Esophagus muscularis mucosa (tissue), 4 donors: Measurements from ENCODE around the gene E2F6. TPM values are rescaled to one million over a fixed set of nuclear protein-coding genes. Genes with fewer than 3 reads are reported as not detected.

ENCODE experiments used
- DNase-seq: peaks from one replicate; pipeline ENCODE4 v3.0.0-alpha.2; 2017; ENCODE audit errors: extremely low spot score
- H3K27ac ChIP-seq, 4 donors: fragments of 200-600 bp; sonication (generic); replicated peaks in 1 of 4; 1 replicate in 3 of 4; 2 replicates in 1 of 4; pipeline ENCODE4 v1.5.1; 2016 to 2019; ENCODE audit warnings: mild to moderate bottlenecking in 1 of 4
- H3K27me3 ChIP-seq, 4 donors: fragments of 200-600 bp; sonication (generic); one replicate each; pipeline versions ENCODE4 v1.5.1 to v1.6.0; 2016 to 2019
- H3K36me3 ChIP-seq, 4 donors: fragments of 200-600 bp; sonication (generic); one replicate each; pipeline ENCODE4 v1.5.1; 2016 to 2019
- H3K4me1 ChIP-seq, 4 donors: fragments of 200-600 bp; sonication (generic); one replicate each; pipeline ENCODE4 v1.5.1; 2016 to 2019
- H3K4me3 ChIP-seq, 4 donors: fragments of 200-600 bp; sonication (generic); 1 replicate in 2 of 4; 2 replicates in 2 of 4; pipeline ENCODE4 v1.5.1; 2016 to 2019; ENCODE audit warnings: mild to moderate bottlenecking in 4 of 4, moderate library complexity in 1 of 4
- H3K9me3 ChIP-seq, 4 donors: fragments of 200-600 bp; sonication (generic); 1 replicate in 3 of 4; 2 replicates in 1 of 4; pipeline ENCODE4 v1.5.1; 2016 to 2019
- CTCF ChIP-seq, 3 experiments: fragments of 200-600 bp in 2 of 3; fragments of 450-650 bp in 1 of 3; sonication (generic) in 2 of 3; IDR thresholded peaks; one replicate each; pipeline ENCODE4 v1.5.1; 2017 to 2019; ENCODE audit warnings: antibody characterized with exemption in 3 of 3, mild to moderate bottlenecking in 2 of 3, moderate library complexity in 1 of 3
- EP300 ChIP-seq: sonication (generic); formaldehyde crosslinking; IDR thresholded peaks from one replicate; pipeline ENCODE4 v1.6.1; 2017; ENCODE audit warnings: antibody characterized with exemption
- POLR2A ChIP-seq: fragments of 450-650 bp; IDR thresholded peaks from one replicate; pipeline ENCODE4 v1.6.1; 2017; ENCODE audit warnings: antibody characterized with exemption, moderate library complexity, mild to moderate bottlenecking, low read depth
- POLR2AphosphoS5 ChIP-seq, 2 donors: sonication (generic); formaldehyde crosslinking; IDR thresholded peaks; one replicate each; pipeline ENCODE4 v1.6.1; 2017; ENCODE audit warnings: antibody characterized with exemption in 2 of 2
- WGBS: methylation state at CpG from one replicate; pipeline ENCODE4 v1.1.5; 2018; 5-methylcytosine and 5-hydroxymethylcytosine counted together
- intact Hi-C: fragments of 100-400 bp; cut with DNase I; formaldehyde crosslinking; loops from one replicate; pipeline ENCODE4 v1.15.1; 2023
- total RNA-seq, 4 donors: library from RNA; depleted of rRNA; stranded (reverse); fragments of >200 nt; gene quantifications; one replicate each; pipeline versions ENCODE4 v1.1.0 to v1.2.1, GENCODE V29; 2016

Gene E2F6
- total RNA-seq, 4 donors from 2014 or later = 10.9 to 18.0 (median 17.0) TPM

GRCh38 chr2:11438555-11439080, 27.3 kb downstream of the E2F6 start:
- 97% methylated on average over 9 of the region's 9 CpGs for WGBS
- no peaks in the 10 kb centered on the region for H3K4me1 ChIP-seq
- no peak for DNase-seq
- TF ChIP-seq EP300 = no peak
- H3K36me3 ChIP-seq = peaks cover 8 to 41% (median 34%) of the 10 kb centered on the region in 4 donors
- no peak overlapping the region for H3K4me3 ChIP-seq
- intact Hi-C loops = no loop called here
- no peak overlapping the region for H3K27ac ChIP-seq
- no peaks in the 10 kb centered on the region for H3K9me3 ChIP-seq
- H3K27me3 ChIP-seq = no peaks in the 10 kb centered on the region

- Histone ChIP-seq H3K27me3 (no peaks in the 10 kb centered on the region), H3K36me3 (peaks cover 8 to 34% (median 24%) of the 10 kb centered on the region in 4 donors), H3K9me3 (no peaks in the 10 kb centered on the region), H3K27ac (no peak overlapping the region), H3K4me1 (no peaks in the 10 kb centered on the region), H3K4me3 (no peak overlapping the region)
- TF ChIP-seq POLR2AphosphoS5 (IDR thresholded peaks at IDR 0.05) (no peak), POLR2A (no peak), EP300 (no peak), CTCF (IDR thresholded peaks at IDR 0.05) (no peak)
- WGBS = 87% methylated on average over 5 of the region's 5 CpGs
- intact Hi-C loops = no loop called here
- no peak for DNase-seq
Measured at GRCh38 chr2:11437602-11438001, 28.4 kb downstream of the E2F6 start.

- WGBS = 96% methylated on average over 8 of the region's 8 CpGs
- Histone ChIP-seq H3K4me1 (no peaks in the 10 kb centered on the region), H3K27ac (no peak overlapping the region), H3K36me3 (peaks cover 0 to 12% (median 4%) of the 10 kb centered on the region in 4 donors), H3K9me3 (no peaks in the 10 kb centered on the region), H3K27me3 (no peaks in the 10 kb centered on the region), H3K4me3 (no peak overlapping the region)
- no peak for DNase-seq
- TF ChIP-seq EP300 = no peak
- TF ChIP-seq POLR2AphosphoS5 (IDR thresholded peaks at IDR 0.05) = no peak
- intact Hi-C loops = no loop called here
Measured at GRCh38 chr2:11435036-11435435, 30.9 kb downstream of the E2F6 start.

GRCh38 chr2:11434443-11434842, 31.5 kb downstream of the E2F6 start:
- TF ChIP-seq EP300 = no peak
- no peak for TF ChIP-seq POLR2AphosphoS5 (IDR thresholded peaks at IDR 0.05)
- TF ChIP-seq POLR2A = no peak
- TF ChIP-seq CTCF (IDR thresholded peaks at IDR 0.05) = no peak
- no peak for DNase-seq
- Histone ChIP-seq H3K9me3 (no peaks in the 10 kb centered on the region), H3K4me1 (no peaks in the 10 kb centered on the region), H3K27ac (no peak overlapping the region), H3K36me3 (peaks cover 0 to 9% (median 2%) of the 10 kb centered on the region in 4 donors), H3K4me3 (no peak overlapping the region), H3K27me3 (no peaks in the 10 kb centered on the region)
- intact Hi-C loops = no loop called here
- 94% methylated on average over 7 of the region's 7 CpGs for WGBS

GRCh38 chr2:11433822-11434221, 32.1 kb downstream of the E2F6 start:
- Histone ChIP-seq H3K36me3 (peaks cover 0 to 4% (median 2%) of the 10 kb centered on the region in 4 donors), H3K4me3 (no peak overlapping the region), H3K27me3 (no peaks in the 10 kb centered on the region), H3K4me1 (no peaks in the 10 kb centered on the region), H3K27ac (no peak overlapping the region), H3K9me3 (no peaks in the 10 kb centered on the region)
- DNase-seq = no peak
- TF ChIP-seq POLR2AphosphoS5 (IDR thresholded peaks at IDR 0.05) = no peak
- TF ChIP-seq EP300 = no peak
- TF ChIP-seq POLR2A = no peak
- TF ChIP-seq CTCF (IDR thresholded peaks at IDR 0.05) = no peak
- WGBS = 84% methylated on average over 5 of the region's 5 CpGs
- intact Hi-C loops = no loop called here

GRCh38 chr2:11430729-11431128, 35.2 kb downstream of the E2F6 start:
- Histone ChIP-seq H3K4me1 (no peaks in the 10 kb centered on the region), H3K9me3 (no peaks in the 10 kb centered on the region), H3K27ac (no peak overlapping the region), H3K4me3 (no peak overlapping the region), H3K36me3 (no peaks in the 10 kb centered on the region), H3K27me3 (no peaks in the 10 kb centered on the region)
- 98% methylated on average over 5 of the region's 5 CpGs for WGBS
- no peak for TF ChIP-seq EP300
- DNase-seq = no peak
- intact Hi-C loops = no loop called here
